EH (cell line): ENCODE data around the gene PIBF1.

ENCODE experiments used
- DNase-seq: peaks from one replicate; pipeline ENCODE4 v3.0.0-alpha.2; 2015; ENCODE audit warnings: low read depth

Gene PIBF1

GRCh38 chr13:73060251-73061160 lies 278.6 kb downstream of the PIBF1 start:
- DNase-seq, result peak; percentile 75

GRCh38 chr13:73061473-73061872 lies 279.5 kb downstream of the PIBF1 start:
- DNase-seq, result no peak

GRCh38 chr13:73061876-73062275 lies 279.9 kb downstream of the PIBF1 start:
- DNase-seq, result no peak

GRCh38 chr13:73062468-73062867 lies 280.5 kb downstream of the PIBF1 start:
- no peak for DNase-seq

- DNase-seq, result no peak
Measured at GRCh38 chr13:73063166-73063565, 281.2 kb downstream of the PIBF1 start.

- no peak for DNase-seq
Measured at GRCh38 chr13:73065036-73065435, 283.1 kb downstream of the PIBF1 start.

- DNase-seq, result no peak
Measured at GRCh38 chr13:73065665-73066340, 283.9 kb downstream of the PIBF1 start.
